GM21786 (cell line): ENCODE measurements around the gene GTF2F2.
A peak's percentile ranks its signal among the peaks of the same experiment; 100 is the strongest.

Experiments
- ATAC-seq: cut with Tn5 transposase; IDR thresholded peaks from one replicate; pipeline ENCODE4 v1.9.1; 2021; ENCODE audit not compliant: unreplicated experiment

The GTF2F2 gene

DNA sequence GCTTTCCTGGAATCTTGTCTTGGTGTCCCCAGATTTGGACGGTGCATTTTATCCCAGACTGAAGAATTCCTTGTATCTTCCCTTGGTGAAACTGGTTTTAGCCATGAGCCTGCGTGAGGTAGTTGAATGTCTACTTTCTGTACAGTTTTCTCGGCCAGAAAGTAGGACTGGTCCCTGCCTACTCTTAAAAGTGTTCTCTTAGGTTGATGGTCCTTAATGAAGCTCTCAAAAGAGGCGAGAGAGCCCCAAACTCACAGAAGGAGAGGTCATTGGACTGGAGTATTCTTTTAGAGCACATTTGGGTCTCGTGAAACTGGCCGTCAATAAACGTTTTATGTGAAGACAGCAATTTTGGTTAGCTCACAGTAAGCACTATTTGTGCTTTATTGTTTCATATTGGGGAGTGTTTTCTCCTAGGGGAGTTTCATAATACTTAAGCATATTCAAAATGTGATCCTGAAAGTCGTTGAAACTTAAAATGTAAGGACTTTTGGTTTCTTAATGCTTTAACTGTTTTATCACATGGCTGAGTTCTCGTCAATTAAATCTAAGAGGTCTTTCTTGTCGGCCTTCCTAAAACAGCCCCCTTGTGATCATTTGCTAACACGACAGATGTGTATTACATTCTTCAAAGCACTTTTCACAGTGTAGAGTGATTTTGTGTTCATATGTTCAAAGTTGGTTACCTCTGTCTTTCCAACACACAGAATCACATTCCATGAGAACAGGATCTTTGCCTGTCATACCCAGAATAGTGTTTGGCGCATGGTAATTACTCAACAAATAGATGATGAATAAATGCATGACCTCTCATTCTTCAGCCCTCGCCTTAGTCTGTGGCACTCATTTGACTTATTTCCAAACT, 889 bp downstream of the GTF2F2 start:
- ATAC-seq, result no peak

- no peak for ATAC-seq
Measured at GRCh38 chr13:45122941-45123340, 2.6 kb downstream of the GTF2F2 start.

- ATAC-seq, result peak; percentile 93
Measured at GRCh38 chr13:45132369-45133064, 12.2 kb downstream of the GTF2F2 start.

DNA sequence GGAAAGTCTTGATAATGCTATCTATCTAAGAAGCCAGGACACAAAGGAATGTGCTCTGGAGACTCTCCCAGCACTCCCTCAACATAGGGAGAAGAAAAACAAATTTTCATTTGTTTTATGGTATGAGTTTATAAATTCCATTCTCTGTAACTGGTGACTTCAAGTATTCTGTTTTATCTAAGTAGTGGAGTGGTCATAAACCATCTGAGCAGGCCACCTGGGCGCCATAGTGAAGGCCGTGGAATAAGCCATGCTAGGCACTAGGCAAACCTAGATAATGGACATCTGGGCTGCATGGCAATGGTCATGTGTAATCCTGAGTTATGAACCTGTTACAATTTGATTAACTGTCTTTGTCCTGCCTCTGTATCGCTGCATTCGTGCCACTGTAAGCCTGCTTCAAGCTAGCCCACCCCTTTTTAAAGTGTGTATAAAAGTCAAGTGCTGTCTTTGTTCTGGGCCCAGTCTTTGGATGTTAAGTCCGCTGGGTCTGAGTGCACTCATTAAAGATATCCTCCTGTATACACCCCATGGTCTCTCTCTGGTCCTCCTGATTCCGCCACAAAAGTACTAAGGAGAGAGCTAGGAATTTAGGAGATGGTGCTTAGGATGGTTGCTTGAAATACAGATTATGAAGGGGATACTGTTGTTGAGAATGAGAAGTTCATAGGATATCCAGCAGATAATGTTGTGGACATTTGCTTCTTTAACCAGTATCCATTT, 13.2 kb downstream of the GTF2F2 start:
- no peak for ATAC-seq

DNA sequence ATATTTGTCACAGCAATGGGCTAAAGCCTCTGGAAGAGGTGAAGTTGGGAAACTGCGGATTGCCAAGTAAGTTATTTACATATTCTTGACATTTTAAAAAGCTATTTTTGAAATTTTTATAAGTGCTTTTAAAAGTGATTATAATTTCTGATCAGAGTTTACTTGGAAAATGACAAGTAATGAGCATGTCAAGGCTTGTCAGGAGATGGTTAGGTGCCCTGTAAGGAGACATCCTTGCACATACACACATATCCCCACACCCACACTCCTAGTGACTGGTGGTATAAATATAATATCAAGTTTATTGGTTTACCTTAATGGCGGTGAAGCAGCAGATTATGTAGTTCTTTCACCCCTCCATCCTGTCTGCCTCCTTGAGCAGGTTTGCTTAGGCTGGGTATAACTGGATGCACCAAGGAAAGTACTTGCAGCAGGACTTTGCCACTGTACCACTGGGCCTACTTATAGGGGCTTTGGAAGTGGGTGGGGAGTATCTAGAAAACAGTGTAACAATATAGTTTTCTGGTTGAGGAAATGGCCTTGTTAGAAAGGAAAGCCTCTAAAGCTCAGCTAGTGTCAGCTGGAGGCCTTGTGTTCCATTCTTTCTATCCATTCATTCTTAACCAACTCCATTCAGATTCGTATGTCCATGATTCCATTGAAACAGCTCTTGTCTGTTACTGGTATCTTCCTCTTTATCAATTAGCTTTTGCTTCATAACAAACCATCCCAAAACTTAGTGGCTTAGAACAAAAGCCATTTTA, 16.6 kb downstream of the GTF2F2 start:
- ATAC-seq, result no peak

DNA sequence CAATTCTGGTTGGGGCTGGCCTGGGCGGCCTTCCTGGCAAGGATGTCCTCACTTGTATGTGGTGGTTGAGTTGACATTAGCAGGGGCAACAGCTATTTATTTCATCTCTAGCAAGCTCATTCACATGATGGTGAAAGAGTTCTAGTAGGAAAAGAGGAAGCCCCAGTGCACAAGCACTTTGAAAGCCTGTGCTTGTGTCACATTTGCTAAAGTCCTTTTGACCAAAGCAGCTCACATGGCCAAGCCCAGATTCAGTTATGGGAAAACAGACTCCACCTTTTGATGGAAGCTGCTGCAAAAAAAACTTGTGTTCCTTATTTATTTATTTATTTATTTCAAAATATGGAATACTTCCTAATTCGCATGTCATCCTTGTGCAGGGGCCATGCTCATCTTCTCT, 17.2 kb downstream of the GTF2F2 start:
- no peak for ATAC-seq

DNA sequence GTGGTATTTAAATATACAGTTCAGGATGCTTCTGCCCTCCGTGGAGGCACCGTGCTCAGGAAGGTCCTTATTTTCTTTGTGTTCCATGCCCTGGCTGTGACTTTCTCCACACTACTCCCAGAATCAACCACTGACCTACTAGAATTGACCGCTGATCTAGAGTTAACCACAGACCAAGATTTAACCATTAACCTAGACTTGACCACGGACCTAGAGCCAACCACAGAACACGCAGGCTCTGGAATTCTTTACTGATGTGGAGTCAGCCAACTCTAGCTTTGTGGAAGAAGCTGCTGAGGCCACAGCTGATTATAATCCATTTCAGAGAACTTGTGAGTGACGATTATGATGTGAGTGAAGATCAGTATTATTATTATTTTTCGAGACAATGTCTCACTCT, 18.0 kb downstream of the GTF2F2 start:
- no peak for ATAC-seq

- no peak for ATAC-seq
Measured at GRCh38 chr13:45141369-45141768, 21.1 kb downstream of the GTF2F2 start.

DNA sequence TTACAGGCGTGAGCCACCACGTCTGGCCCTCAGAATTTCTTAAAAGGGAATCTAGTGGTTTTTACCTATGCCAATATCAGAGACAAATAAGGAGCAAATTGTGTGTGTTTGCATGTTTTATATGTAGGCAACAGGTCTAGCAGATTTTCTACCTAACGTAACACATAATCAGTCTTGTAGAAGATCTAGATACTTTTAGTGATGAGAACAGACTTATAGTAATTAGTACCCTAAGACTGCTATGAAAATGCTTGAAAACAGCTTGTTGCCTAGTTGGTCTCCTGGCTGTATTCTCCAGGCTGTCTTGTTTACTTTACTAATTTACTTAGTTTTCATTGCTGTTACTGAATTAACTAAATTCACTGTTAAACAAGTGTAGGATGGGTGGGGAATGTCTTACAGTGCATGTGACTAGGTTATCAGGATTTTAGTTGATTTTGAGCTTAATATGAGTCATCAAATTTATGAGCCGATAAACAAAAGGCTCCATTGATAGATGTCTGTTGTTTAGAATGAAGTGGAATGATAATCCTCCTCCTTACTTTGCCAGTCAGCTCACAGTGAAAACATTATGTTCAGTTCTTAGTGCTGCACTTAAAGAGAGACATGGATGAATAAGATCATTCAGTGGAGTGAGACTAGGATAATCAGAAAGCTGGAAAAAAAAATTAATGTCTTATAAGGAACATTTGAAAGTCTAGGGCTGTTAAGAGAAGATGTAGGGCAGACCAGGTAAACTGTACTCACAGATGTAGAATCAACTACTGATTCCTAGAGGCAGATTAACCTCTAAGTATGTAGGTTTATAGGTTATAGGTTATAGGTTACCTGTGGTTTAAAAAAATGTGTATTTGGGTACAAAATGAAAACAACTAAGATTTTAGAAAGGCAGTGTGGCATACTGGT, 22.4 kb downstream of the GTF2F2 start:
- no peak for ATAC-seq

GRCh38 chr13:45143346-45143751, 23.0 kb downstream of the GTF2F2 start:
- no peak for ATAC-seq

DNA sequence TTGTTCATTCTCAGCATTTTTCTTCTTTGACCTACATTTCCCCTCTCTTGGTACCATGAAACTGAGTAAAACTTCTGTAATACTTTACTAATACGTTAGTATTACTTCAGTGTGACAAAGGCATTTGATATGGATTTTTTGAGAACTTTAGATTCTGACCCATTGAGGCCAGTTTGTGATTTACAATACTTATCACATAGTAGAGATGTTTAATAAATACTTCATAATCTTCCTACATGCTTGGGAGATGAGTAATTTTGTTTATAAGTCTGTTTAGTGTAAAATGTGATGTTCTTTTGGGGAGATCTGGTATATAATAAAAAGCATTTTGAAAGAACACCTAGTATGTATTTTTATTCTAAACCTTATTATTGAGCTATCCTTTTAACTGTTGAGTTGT, 29.7 kb downstream of the GTF2F2 start:
- no peak for ATAC-seq

GRCh38 chr13:45156565-45157361, 36.5 kb downstream of the GTF2F2 start:
- no peak for ATAC-seq

GRCh38 chr13:45162194-45162593, 41.9 kb downstream of the GTF2F2 start:
- ATAC-seq, result no peak

GRCh38 chr13:45162821-45163220, 42.5 kb downstream of the GTF2F2 start:
- ATAC-seq, result no peak

DNA sequence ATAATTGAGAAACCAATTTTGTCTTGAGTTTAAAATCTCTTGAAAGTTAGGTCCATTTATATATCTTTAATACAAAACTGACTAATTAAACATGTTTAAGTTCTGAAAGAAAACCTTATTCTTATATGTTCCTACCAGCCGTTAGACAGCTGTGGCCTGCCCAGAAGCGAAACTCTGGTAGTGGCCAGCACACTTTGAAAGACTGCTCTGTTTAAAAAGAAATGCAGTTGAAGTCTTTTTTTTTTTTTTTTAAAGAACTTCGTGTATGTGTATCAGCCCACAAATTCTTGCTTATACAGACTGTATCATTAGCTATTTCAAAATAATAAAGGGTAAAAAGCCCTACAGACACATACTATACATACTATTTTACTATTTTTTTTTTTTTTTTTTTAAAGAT, 46.5 kb downstream of the GTF2F2 start:
- ATAC-seq, result no peak

DNA sequence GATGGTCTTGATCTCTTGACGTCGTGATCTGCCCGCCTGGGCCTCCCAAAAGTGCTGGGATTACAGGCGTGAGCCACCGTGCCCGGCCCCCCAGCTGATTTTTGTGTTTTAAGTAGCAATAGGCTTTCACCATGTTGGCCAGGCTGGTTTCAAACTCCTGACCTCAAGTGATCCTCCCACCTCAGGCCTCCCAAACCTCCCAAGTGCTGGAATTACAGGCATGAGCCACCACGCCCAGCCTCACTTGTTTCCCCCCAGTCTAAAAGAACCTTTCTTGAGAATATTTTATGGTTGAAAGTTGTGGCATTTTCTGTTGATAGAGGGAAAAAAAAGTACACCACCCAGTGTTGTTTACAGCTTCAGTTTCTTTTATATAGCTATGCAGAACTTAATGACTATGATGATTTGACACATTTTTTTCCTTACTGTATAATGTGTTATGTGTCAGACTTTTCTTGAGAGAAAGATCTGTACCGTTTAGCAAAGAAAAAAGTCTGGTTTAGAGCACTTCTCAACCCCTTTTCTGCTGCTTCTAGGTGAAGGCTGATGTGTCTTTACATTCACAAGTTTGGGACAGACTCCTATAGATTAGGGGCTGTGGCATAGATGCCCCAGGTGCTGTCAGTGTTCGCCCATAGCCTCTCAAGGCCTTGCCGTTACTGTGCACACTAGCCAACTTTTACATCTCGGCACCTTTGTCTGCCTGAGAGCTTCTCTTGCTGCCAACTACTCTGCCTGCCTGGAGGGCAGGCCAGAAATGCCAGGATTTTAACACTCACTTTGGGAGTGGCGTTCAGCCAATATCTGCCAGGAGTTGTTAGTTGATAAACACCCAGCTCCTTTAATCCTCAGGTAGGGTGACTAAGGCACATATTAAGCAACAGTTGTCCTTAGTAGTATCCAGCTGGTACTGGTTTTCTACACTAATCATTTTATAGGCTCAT, 47.6 kb downstream of the GTF2F2 start:
- ATAC-seq, result no peak

GRCh38 chr13:45168555-45168930, 48.2 kb downstream of the GTF2F2 start:
- no peak for ATAC-seq

GRCh38 chr13:45174478-45174877, 54.2 kb downstream of the GTF2F2 start:
- no peak for ATAC-seq
